GM12892 (cell line): Measurements from ENCODE around the gene SCN2B.

Experiments
- POLR2A ChIP-seq: IDR thresholded peaks from 2 replicates; pipeline ENCODE4 v1.6.1; 2011; ENCODE audit warnings: low read depth, low read length, control low read depth
- TAF1 ChIP-seq: IDR thresholded peaks from 2 replicates; pipeline ENCODE4 v1.6.1; 2011; ENCODE audit warnings: low read depth, mild to moderate bottlenecking, control low read depth, low read length, borderline replicate concordance

DNA sequence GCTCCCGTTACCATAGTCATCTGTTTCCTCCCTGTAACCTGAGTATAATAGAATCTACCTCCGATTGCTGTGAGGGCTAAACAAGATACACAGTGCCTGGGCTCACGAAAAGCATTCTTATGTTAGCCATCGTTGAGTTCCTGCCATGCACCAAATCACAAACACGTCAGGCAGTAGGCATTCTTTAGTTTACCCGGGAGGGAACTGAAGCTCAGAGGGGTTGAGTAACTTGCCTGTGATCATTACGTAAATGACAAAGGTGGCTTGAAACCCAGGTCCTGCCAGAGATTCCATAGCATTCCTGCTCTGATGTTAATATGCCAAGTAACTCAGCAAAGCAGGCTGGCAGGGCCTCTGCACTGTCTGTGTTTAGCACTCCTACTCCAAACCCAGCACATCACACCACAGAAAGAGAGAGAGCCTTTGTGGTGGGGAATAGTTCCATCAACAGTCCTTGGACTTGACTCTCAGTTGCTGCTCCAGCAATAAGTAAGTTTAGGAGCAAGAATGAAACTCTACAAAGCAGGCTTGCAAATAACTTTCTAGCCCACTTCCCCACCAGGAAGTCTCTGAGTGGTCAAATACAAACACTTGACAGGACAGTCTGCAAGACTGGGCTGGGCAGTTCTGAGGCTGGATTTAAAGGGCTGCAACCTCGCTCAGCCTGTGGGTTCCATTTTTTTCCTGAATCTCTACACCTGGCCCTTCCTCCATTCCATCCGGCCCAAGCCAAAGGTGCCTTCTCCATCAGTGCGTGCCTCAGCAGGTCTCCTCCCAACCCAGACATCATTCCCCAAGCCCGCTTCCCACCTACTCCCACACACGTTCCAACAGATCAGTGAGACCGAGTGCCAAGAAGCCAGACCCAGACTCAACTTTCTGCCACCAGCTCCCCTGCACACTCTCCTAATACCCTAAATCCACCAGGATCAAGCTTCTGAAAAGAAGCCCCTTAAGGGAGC is 1.1 kb downstream of the SCN2B start:
- no peak for TF ChIP-seq TAF1
- TF ChIP-seq POLR2A, result no peak
